GM23248 (cell line): ENCODE data around the gene RBMY1J.
"Not testable (repeated sequence)": the region's sequence is repeated elsewhere in the genome, so short reads cannot be mapped to it uniquely, and the experiment has no call there.

Experiments
- EZH2 ChIP-seq: fragments of 200-600 bp; sonication (generic); IDR thresholded peaks from 2 replicates; pipeline ENCODE4 v1.6.1; 2018; ENCODE audit warnings: antibody characterized with exemption, mild to moderate bottlenecking; ENCODE audit not compliant: insufficient read depth, poor library complexity, severe bottlenecking
- EZH2phosphoT487 ChIP-seq: fragments of 200-600 bp; sonication (generic); IDR thresholded peaks from 2 replicates; pipeline ENCODE4 v1.6.1; 2018; ENCODE audit warnings: antibody characterized with exemption, moderate library complexity, mild to moderate bottlenecking, low read depth; ENCODE audit not compliant: insufficient read depth

DNA sequence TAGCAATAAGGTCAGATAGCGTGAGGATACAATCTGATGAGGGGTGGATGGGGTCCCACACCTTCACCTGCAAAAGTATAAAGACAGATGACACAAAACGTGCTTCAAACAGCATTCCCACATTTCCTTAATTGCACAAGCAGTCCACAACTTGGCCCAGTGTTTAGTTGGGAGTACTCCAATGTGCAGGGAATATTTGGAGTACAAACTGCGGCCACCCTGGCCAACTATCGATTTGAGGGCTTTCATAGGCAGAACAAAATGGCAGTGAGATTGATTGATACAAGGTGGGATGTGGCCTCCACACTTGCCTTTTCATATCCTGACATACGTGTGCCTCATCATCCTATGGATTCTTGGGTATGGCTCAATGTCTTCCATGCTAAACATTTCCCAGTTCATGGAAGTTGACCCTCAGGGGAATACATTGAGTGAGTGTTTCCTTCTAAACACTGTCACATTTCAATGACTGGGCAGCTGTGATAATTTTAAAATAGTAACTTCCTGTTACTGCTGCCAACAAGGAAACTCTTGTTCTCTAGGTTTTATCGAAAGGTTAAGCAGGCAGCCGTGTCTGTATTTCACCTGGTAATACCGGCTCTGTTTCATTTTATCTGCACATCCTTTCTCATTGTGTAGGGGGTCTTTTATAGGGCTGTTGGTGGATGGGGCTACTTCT, 41.6 kb downstream of the RBMY1J start:
- not testable (repeated sequence) for TF ChIP-seq EZH2phosphoT487, EZH2
